Central memory CD8-positive, alpha-beta T cell (primary cell): ENCODE measurements around the gene ARMC2.

Experiments used
- ATAC-seq: fragments of 150-1000 bp; cut with Tn5 transposase; replicated peaks from 2 replicates; pipeline ENCODE4 v1.10.0; 2022; ENCODE audit warnings: mild to moderate bottlenecking, moderate FRiP score, moderate number of reproducible peaks; ENCODE audit not compliant: poor library complexity, severe bottlenecking; ENCODE audit errors: extremely low read depth
- DNase-seq, 2 donors: peaks; one replicate each; pipeline ENCODE4 v3.0.0; 2021; ENCODE audit warnings: low spot score in 2 of 2
- H3K27ac Mint-ChIP-seq: one replicate; pipeline ENCODE4 v1.8.0; 2022; ENCODE audit warnings: low read depth, mild to moderate bottlenecking, moderate library complexity, mixed read lengths
- H3K27me3 Mint-ChIP-seq: one replicate; pipeline ENCODE4 v1.8.0; 2022; ENCODE audit warnings: mixed read lengths
- H3K36me3 Mint-ChIP-seq: one replicate; pipeline ENCODE4 v1.8.0; 2022; ENCODE audit warnings: mild to moderate bottlenecking, moderate library complexity, mixed read lengths; ENCODE audit not compliant: insufficient read depth
- H3K4me1 Mint-ChIP-seq: one replicate; pipeline ENCODE4 v1.8.0; 2022; ENCODE audit warnings: mixed read lengths
- H3K4me3 Mint-ChIP-seq: one replicate; pipeline ENCODE4 v1.8.0; 2022; ENCODE audit warnings: mild to moderate bottlenecking, moderate library complexity, mixed read lengths
- H3K9me3 Mint-ChIP-seq: one replicate; pipeline ENCODE4 v1.8.0; 2022; ENCODE audit warnings: mixed read lengths

The ARMC2 gene

DNA sequence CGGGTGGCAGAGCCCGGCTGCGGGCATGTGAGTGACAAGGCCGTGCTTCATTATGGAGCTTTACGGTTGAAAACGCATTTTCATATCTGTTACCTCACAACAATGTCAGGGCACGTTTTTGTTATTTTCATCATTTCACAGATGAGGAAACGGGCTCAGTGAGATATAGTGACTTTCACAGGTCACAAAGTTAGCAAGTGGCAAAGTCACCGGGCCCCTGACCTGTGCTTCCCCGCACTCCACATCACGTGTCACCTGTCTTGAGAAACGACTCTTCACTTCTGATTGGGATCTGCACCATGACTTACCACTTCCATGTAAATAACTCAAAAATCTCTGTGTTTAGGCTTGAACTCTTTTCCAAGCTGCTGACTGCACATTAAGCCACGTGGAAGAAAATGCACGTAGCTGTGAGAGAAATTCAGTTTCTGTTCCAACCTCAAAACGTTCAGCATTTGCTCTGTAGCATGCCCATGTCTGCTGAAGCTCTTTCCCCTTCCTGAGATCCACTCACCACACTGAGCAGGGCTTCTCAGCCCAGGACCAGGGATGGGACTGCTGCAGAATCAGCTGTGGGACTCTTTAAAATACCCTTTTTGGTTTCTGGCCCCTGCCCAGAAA is 107.2 kb downstream of the ARMC2 start:
- H3K4me1 Mint-ChIP-seq, result peaks cover 17% of the 10 kb centered on the region
- H3K27me3 Mint-ChIP-seq, result no peaks in the 10 kb centered on the region
- ATAC-seq (no peak), DNase-seq (no peak)
- H3K36me3 Mint-ChIP-seq, result peaks cover 4% of the 10 kb centered on the region
- H3K27ac Mint-ChIP-seq, result no peak overlapping the region
- H3K9me3 Mint-ChIP-seq, result no peaks in the 10 kb centered on the region
- no peak overlapping the region for H3K4me3 Mint-ChIP-seq

DNA sequence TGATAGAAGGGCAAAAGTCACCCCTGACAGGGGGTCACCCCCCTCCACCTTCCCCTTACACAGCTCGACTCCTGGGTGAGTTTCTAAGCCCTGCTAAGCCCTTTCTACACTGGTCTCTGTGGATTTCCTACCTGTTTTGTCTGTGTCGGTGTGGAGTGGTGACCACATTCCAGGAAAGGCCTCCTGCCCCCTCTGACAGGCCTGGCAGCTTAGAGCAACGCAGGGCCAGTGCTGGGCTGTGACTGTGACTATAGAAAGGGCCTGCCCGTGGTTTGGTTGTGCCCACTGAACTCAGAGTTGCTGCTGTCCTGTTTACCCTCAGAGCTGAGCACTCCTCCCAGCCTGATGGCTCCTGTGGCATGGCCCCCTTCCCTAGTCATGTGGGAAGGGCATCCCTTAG is 109.0 kb downstream of the ARMC2 start:
- Mint-ChIP-seq H3K9me3 (no peaks in the 10 kb centered on the region), H3K27me3 (no peaks in the 10 kb centered on the region), H3K27ac (peak overlapping the region; percentile 38), H3K4me1 (peaks cover 24% of the 10 kb centered on the region), H3K4me3 (no peak overlapping the region), H3K36me3 (peaks cover 4% of the 10 kb centered on the region)
- ATAC-seq, result no peak
- no peak for DNase-seq

DNA sequence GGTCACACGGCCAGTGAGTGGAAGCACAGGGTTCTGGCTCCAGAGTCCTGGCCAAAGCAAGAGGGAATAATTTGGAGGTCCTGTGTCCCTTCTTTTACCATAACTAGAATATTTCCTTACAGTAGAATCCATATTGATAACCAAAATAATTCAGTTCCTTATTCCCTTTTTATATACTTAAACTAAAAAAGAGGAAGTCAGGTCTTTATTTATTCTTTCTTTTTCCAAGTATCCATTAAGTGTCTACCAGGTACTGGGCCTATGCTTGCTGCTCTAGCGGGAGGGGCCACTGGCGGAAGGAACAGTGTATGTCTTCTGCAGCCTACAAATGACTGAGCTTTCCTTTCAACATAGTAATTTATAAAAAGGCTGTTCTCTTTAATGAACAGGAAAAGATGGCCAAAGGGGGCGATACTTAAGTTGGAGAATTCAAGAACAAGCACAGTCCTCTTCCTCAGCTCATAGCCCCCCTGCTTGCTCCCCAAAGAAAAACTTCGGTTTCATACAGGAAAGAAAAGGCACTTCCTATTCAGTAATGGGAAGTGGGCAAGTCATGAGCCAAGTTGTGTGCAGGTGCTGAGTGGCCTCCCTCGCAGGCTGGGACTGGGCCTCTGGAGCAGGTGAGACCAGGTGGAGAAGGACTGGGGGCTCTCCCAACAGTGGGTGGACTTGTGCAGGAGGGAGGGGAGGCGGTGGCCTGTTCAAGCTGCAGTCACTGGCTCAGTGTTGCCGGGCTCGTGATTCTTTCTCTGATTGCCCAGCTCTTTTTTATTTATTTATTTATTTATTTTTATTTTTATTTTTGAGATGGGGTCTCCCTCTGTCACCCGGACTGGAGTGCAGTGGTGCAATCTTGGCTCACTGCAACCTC is 110.9 kb downstream of the ARMC2 start:
- Mint-ChIP-seq H3K27ac (no peak overlapping the region), H3K9me3 (no peaks in the 10 kb centered on the region), H3K4me1 (peaks cover 24% of the 10 kb centered on the region), H3K27me3 (no peaks in the 10 kb centered on the region), H3K36me3 (peaks cover 4% of the 10 kb centered on the region), H3K4me3 (no peak overlapping the region)
- no peak for ATAC-seq
- no peak for DNase-seq

DNA sequence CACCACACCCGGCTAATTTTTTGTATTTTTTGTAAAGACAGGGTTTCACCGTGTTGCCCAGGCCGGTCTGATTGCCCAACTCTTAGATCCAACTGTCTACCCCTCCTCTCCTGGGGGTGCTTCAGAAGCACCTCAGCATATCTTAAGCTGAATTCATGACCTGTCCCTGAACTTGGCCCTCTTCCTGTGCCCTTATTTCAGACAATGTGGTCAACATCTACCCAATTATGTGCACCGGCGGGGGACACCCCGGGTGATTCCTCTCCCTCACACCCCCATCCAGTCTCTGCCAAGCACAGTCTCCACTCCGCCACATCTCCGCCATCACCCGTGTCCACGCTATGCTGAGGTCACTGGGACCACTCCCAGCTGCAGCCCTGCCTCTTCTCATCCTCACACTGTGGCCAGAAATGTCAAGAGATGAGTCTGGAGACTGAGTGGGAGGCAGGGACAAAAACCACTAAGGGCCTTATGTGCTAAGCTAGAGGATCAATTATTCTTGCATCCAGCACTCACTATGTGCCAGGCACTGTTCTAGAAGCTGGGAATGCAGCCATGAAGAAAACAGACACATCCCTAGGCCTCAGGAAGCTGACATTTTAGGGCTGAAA is 111.9 kb downstream of the ARMC2 start:
- H3K27ac Mint-ChIP-seq, result no peak overlapping the region
- H3K36me3 Mint-ChIP-seq, result peaks cover 4% of the 10 kb centered on the region
- no peaks in the 10 kb centered on the region for H3K27me3 Mint-ChIP-seq
- no peaks in the 10 kb centered on the region for H3K9me3 Mint-ChIP-seq
- DNase-seq (no peak), ATAC-seq (no peak)
- H3K4me3 Mint-ChIP-seq, result no peak overlapping the region
- H3K4me1 Mint-ChIP-seq, result peaks cover 24% of the 10 kb centered on the region

DNA sequence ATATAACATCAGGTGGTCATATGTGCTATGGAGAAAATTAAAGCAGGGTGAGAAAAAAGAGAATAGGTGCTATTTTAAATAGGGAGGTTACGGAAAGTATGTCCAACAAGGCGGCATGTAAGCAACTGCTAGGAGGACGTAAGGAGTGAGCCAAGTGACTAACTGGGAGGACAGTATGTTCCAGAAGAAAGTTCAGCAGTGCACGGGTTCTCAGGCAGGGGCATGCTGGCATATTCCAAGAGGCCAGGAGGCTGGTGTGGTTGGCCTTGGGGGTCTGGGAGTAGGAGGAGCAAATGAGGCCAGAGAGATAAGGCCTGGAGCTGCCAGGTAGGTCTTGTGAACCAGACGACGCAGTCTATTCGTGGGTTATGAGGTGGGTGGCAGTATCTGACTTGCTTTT is 112.4 kb downstream of the ARMC2 start:
- no peak for DNase-seq
- peaks cover 5% of the 10 kb centered on the region for H3K36me3 Mint-ChIP-seq
- H3K27me3 Mint-ChIP-seq, result no peaks in the 10 kb centered on the region
- H3K4me1 Mint-ChIP-seq, result peaks cover 21% of the 10 kb centered on the region
- no peak overlapping the region for H3K4me3 Mint-ChIP-seq
- H3K9me3 Mint-ChIP-seq, result no peaks in the 10 kb centered on the region
- no peak for ATAC-seq
- H3K27ac Mint-ChIP-seq, result no peak overlapping the region

DNA sequence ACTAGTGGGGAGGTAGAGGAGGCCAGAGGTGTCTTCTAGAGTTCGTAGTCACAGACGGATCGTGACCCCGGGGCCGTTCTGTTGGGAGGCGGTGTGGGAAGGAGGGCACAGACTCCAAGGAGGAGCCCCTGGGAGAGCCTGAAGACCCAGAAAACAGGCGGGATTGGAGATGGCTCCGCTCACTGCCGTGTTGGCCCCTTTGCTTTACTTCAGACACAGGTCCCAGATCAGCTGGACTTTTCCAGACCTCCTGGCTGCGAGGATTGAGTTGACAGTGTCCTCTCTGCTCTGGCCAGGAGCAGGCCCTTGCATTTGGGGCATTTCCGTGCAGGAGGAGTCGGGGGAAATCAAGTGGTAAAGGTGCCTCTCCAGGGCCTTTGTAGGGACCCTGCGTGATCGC is 112.9 kb downstream of the ARMC2 start:
- Mint-ChIP-seq H3K4me1 (peaks cover 18% of the 10 kb centered on the region), H3K9me3 (no peaks in the 10 kb centered on the region), H3K27me3 (no peaks in the 10 kb centered on the region), H3K36me3 (peaks cover 5% of the 10 kb centered on the region), H3K27ac (no peak overlapping the region), H3K4me3 (no peak overlapping the region)
- no peak for DNase-seq
- no peak for ATAC-seq

DNA sequence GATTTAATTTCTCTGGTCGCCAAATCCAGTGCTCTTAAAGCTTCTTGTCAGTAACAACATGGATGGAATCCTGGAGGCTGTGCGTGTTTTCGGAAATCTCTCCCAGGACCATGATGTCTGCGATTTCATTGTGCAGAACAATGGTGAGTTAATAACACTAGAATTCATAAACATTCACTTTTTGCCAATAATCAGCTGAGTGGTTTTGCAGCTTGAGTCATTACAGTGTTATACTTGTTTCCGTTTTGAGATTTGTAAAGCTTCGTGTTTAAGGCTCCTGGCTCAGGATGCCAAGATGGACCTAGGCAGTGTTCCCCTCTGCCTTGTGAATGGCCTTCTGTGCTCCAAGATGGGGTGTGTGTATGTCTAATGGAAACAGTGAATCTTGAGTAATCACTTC is 113.8 kb downstream of the ARMC2 start:
- Mint-ChIP-seq H3K27ac (no peak overlapping the region), H3K4me1 (peaks cover 24% of the 10 kb centered on the region), H3K4me3 (no peak overlapping the region), H3K27me3 (no peaks in the 10 kb centered on the region), H3K9me3 (no peaks in the 10 kb centered on the region), H3K36me3 (peaks cover 7% of the 10 kb centered on the region)
- no peak for ATAC-seq
- no peak for DNase-seq

DNA sequence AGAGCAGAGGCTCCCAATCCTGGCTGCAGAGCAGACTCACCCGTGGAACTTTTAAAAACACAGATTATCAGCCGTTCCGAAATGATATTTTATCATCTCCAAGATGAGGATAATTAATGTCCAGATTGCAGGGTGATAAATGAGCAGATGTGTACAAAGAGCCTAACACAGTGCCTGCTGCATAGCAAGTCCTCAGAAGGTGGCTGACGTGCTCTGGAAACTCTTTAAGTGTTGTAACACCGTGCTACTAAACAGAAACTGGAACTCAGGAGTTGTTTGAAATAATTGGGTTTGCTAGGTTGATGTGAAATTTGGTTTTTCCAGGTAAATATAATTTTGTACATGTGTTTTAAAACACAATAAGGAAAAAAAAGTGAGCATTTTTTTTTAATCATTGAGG is 118.0 kb downstream of the ARMC2 start:
- ATAC-seq (no peak), DNase-seq (no peak)
- Mint-ChIP-seq H3K36me3 (peaks cover 5% of the 10 kb centered on the region), H3K27me3 (no peaks in the 10 kb centered on the region), H3K4me3 (no peak overlapping the region), H3K27ac (no peak overlapping the region), H3K9me3 (no peaks in the 10 kb centered on the region), H3K4me1 (peaks cover 16% of the 10 kb centered on the region)

DNA sequence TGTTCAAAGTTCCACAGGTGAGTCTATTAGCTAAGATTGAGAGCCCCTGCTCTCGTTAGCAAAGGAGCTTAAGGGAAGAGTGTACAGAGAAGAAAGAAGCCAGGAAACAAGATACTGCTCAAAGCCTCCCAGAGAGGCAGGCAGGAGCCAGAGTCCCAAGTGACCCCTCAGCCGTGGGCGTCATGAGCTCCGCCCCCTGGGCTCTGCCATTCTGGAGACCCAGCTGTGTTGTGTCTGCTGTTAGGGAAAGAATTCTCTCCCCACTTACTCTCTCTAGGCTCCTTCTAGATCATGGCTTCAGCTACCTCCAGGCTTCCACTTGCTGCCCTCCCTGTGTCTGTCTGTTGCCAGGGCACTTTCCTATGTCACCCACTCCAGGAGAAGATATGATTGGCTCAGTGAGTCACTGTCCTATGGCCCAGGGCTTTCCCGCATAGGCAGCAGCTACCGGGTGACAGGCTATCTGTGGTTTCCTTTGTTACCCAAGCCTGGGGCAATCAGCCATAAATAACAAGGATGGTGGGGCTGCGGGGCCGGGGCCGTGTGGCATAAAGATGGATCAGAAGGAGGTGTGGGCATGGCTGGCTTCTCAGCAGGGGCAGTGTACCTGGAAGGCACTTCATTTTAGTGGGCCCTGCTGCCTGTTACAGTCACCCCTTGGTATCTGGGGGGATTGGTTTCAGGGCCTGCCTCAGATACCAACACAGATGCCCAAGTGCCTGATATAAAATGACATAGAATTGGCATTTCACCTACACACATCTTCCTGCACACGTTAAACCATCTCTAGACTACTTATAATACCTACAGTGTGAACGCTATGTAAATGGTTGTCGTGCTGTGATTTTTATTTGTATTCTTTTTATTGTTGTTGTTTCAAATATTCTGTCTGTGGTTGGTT is 118.9 kb downstream of the ARMC2 start:
- ATAC-seq (peak; percentile 60), DNase-seq (no peak)
- Mint-ChIP-seq H3K4me1 (peaks cover 16% of the 10 kb centered on the region), H3K9me3 (no peaks in the 10 kb centered on the region), H3K27me3 (no peaks in the 10 kb centered on the region), H3K27ac (peak overlapping the region; percentile 23), H3K4me3 (no peak overlapping the region), H3K36me3 (peaks cover 5% of the 10 kb centered on the region)

DNA sequence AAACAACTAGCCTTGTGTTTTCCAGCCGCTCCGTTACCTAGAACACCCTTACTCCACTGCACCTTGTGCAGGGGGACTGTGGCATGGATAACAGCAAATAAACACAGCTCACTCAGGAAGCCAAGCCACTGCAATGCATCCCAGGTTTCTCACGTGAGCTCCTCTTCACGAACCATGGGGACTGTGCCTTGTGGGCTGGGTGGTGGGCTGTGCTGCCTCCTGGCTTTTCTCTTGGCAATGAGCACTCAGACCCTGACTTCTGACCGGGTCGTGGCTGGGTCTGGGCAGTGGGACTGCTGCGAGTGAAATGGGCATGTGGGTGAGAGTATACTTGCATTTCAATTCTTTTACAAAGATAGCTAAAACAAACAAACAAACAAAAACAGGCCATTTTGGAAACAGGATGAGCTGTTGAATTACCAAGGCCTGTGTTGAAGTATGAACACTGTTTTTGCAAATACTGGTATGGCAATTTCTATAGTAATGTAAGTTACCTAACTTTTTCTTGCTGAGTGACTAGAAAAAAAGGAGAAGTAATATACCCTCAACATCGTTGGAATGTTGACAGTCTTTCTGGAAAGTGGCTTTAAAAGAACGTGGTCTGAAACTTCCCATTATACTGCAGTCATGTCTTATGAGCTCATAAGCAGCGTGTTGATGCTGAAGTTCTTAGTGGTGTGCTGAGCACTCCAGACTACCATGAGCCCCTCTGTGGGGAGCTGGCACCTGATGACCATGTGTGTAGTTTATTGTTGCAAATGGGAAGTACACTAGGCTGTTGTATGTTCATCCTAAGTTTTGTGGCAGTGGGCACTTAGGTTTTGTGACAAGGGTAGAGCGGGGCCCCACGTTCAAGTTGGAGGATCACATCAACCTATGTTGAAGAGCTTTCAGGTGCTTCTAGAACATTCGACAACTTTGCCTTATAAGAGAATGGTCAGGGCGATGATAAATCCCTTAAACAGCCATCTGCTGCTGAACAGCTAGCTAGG is 120.4 kb downstream of the ARMC2 start:
- DNase-seq, result no peak
- Mint-ChIP-seq H3K9me3 (no peaks in the 10 kb centered on the region), H3K4me1 (peaks cover 16% of the 10 kb centered on the region), H3K27me3 (no peaks in the 10 kb centered on the region), H3K36me3 (peaks cover 5% of the 10 kb centered on the region), H3K4me3 (no peak overlapping the region), H3K27ac (no peak overlapping the region)
- ATAC-seq, result no peak

DNA sequence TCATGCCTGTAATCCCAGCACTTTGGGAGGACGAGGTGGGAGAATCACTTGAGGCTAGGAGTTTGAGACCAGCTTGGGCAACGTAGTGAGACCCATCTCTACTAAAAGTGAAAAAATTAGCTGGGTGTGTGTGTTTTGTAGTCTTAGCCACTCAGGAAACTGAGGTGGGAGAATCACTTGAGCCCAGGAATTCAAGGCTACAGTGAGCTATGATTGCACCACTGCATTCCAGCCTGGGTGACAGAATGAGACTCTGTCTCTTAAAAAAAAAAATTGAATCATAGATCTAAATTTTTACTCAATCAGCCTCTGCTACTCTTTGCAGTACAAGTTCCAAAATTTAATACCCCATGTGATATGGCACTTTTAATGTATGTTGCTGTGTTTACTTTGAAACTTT is 121.6 kb downstream of the ARMC2 start:
- peaks cover 16% of the 10 kb centered on the region for H3K4me1 Mint-ChIP-seq
- no peak for ATAC-seq
- no peak overlapping the region for H3K4me3 Mint-ChIP-seq
- H3K27ac Mint-ChIP-seq, result no peak overlapping the region
- no peaks in the 10 kb centered on the region for H3K27me3 Mint-ChIP-seq
- peaks cover 5% of the 10 kb centered on the region for H3K36me3 Mint-ChIP-seq
- no peaks in the 10 kb centered on the region for H3K9me3 Mint-ChIP-seq
- no peak for DNase-seq
